Endothelial cell of umbilical vein (primary cell): Measurements from ENCODE around the gene COL9A1. TPM values are rescaled to one million over a fixed set of nuclear protein-coding genes. Genes with fewer than 3 reads are reported as not detected.

Experiments
- BruUV-seq: library from RNA; stranded (reverse); fragments of 400-500 nt; replicated peaks from 2 replicates; lab custom pipeline; 2021; lab: Mats Ljungman, UMichigan
- CTCF ChIA-PET: fragments of 300-600, 350-600 bp; sonication (Branson Sonifier 250); formaldehyde crosslinking; loops from one replicate; lab custom pipeline; 2021; ENCODE audit warnings: antibody characterized with exemption, inconsistent platforms; lab: Charles Lee
- POLR2A ChIA-PET: fragments of 300-600, 350-600 bp; sonication (Branson Sonifier 250); formaldehyde crosslinking; loops from one replicate; lab custom pipeline; 2021; ENCODE audit warnings: antibody characterized with exemption, inconsistent platforms; lab: Charles Lee
- DNase-seq: peaks from one replicate; pipeline ENCODE4 v3.0.0-alpha.2; 2011; ENCODE audit warnings: low read depth, low spot score
- FAIRE-seq: peaks from 2 replicates; lab custom pipeline; 2011; peaks lifted over from hg19 to GRCh38; lab: Jason Lieb, UNC
- H2AFZ ChIP-seq: 2 replicates; pipeline ENCODE4 v1.6.0; 2012; ENCODE audit warnings: low read depth, low read length, control low read depth, inconsistent platforms
- H3K27ac ChIP-seq: 2 replicates; pipeline ENCODE4 v1.5.1; 2011; ENCODE audit warnings: low read depth, mild to moderate bottlenecking, control low read depth, low read length, moderate library complexity; ENCODE audit not compliant: insufficient read depth
- H3K27me3 ChIP-seq, 2 experiments: 2 replicates each; pipeline versions ENCODE4 v1.6.0 to v1.6.1; 2011; ENCODE audit warnings: low read length in 2 of 2, mixed read lengths in 1 of 2; ENCODE audit not compliant: control insufficient read depth in 2 of 2, insufficient read depth in 2 of 2
- H3K36me3 ChIP-seq, 2 experiments: 2 replicates in 1 of 2; 3 replicates in 1 of 2; pipeline ENCODE4 v1.5.1; 2011; ENCODE audit warnings: low read length in 2 of 2, mild to moderate bottlenecking in 1 of 2, moderate library complexity in 1 of 2; ENCODE audit not compliant: control insufficient read depth in 2 of 2, insufficient read depth in 2 of 2; ENCODE audit errors: extremely low read depth in 1 of 2
- H3K4me1 ChIP-seq: 3 replicates; pipeline ENCODE4 v1.5.1; 2011; ENCODE audit warnings: mild to moderate bottlenecking, low read length; ENCODE audit not compliant: control insufficient read depth, insufficient read depth; ENCODE audit errors: extremely low read depth
- H3K4me2 ChIP-seq: 2 replicates; pipeline ENCODE4 v1.6.1; 2011; ENCODE audit warnings: low read length, control low read depth, mixed read lengths; ENCODE audit not compliant: insufficient read depth
- H3K4me3 ChIP-seq, 3 experiments: fragments of 200-600 bp in 1 of 3; sonication (generic), shearing (Covaris generic) in 1 of 3; replicated peaks in 1 of 3; 2 replicates each; pipeline ENCODE4 v1.5.1; 2011 to 2016; ENCODE audit warnings: control low read depth in 3 of 3, low read length in 3 of 3, mild to moderate bottlenecking in 2 of 3, inconsistent platforms in 1 of 3, low read depth in 1 of 3, moderate library complexity in 1 of 3; ENCODE audit not compliant: insufficient read depth in 1 of 3
- H3K79me2 ChIP-seq: 2 replicates; pipeline ENCODE4 v1.6.0; 2012; ENCODE audit warnings: low read length, inconsistent platforms; ENCODE audit not compliant: control insufficient read depth, insufficient read depth
- H3K9ac ChIP-seq: replicated peaks from 2 replicates; pipeline ENCODE3; 2011; ENCODE audit warnings: low read length, control low read depth; ENCODE audit not compliant: insufficient read depth; ENCODE audit errors: extremely low read depth
- H3K9me1 ChIP-seq: replicated peaks from 3 replicates; pipeline ENCODE4 v1.6.0; 2011; ENCODE audit warnings: mild to moderate bottlenecking, low read length; ENCODE audit not compliant: control insufficient read depth, insufficient read depth; ENCODE audit errors: extremely low read depth
- H3K9me3 ChIP-seq: replicated peaks from 2 replicates; pipeline ENCODE4 v1.5.1; 2012; ENCODE audit warnings: low read length, inconsistent platforms; ENCODE audit not compliant: control insufficient read depth, insufficient read depth
- H4K20me1 ChIP-seq: replicated peaks from 2 replicates; pipeline ENCODE3; 2011; ENCODE audit warnings: mild to moderate bottlenecking, low read length; ENCODE audit not compliant: control insufficient read depth, insufficient read depth; ENCODE audit errors: extremely low read depth
- CTCF ChIP-seq, 2 donors: IDR thresholded peaks; 1 replicate in 1 of 2; 2 replicates in 1 of 2; pipeline ENCODE4 v1.5.1; 2011; ENCODE audit warnings: low read length in 2 of 2, mild to moderate bottlenecking in 2 of 2, moderate library complexity in 2 of 2, control low read depth in 1 of 2, inconsistent platforms in 1 of 2, low read depth in 1 of 2; ENCODE audit not compliant: insufficient read depth in 1 of 2; ENCODE audit errors: extremely low read depth in 1 of 2
- EZH2 ChIP-seq: IDR thresholded peaks from 2 replicates; pipeline ENCODE4 v1.6.1; 2012; ENCODE audit warnings: borderline replicate concordance, low read depth, mild to moderate bottlenecking, moderate library complexity, low read length, inconsistent platforms; ENCODE audit not compliant: severe bottlenecking
- FOS ChIP-seq: IDR thresholded peaks from 2 replicates; pipeline ENCODE4 v1.6.1; 2011; ENCODE audit warnings: mild to moderate bottlenecking, low read length, moderate library complexity, borderline replicate concordance; ENCODE audit not compliant: insufficient read depth
- GATA2 ChIP-seq: IDR thresholded peaks from 2 replicates; pipeline ENCODE4 v1.7.0; 2011; ENCODE audit warnings: low read depth, mild to moderate bottlenecking, moderate library complexity, mixed read lengths, low read length; ENCODE audit not compliant: insufficient read length, insufficient read depth
- JUN ChIP-seq: IDR thresholded peaks from 2 replicates; pipeline ENCODE4 v1.6.1; 2011; ENCODE audit warnings: borderline replicate concordance, low read depth; ENCODE audit not compliant: insufficient read length, insufficient read depth
- MAX ChIP-seq: IDR thresholded peaks from 2 replicates; pipeline ENCODE4 v1.6.1; 2011; ENCODE audit not compliant: insufficient read depth, insufficient read length
- MYC ChIP-seq: IDR thresholded peaks from one replicate; pipeline ENCODE4 v1.6.1; 2011; ENCODE audit warnings: mild to moderate bottlenecking, low read depth, low read length
- POLR2A ChIP-seq: IDR thresholded peaks from 2 replicates; pipeline ENCODE4 v1.6.1; 2012; ENCODE audit warnings: low read depth, mild to moderate bottlenecking, control low read depth, low read length
- POLR2AphosphoS5 ChIP-seq: IDR thresholded peaks from 2 replicates; pipeline ENCODE4 v1.6.1; 2012; ENCODE audit warnings: low read depth, mild to moderate bottlenecking, control low read depth, low read length, moderate library complexity; ENCODE audit not compliant: insufficient read depth
- dilution Hi-C: fragments of 300-500 bp; cut with MboI; formaldehyde crosslinking; loops from one replicate; pipeline ENCODE4 v1.15.0; 2019; ENCODE audit warnings: low sequenced_read_pairs; ENCODE audit not compliant: extremely low pct_ligation_motif_present
- intact Hi-C: fragments of 100-400 bp; cut with micrococcal nuclease; formaldehyde crosslinking; loops from one replicate; pipeline ENCODE4 v1.10.0; 2022
- polyA plus RNA-seq, 4 experiments: library from polyadenylated mRNA; depleted of rRNA in 3 of 4; stranded (reverse) in 3 of 4; unstranded in 1 of 4; fragments of >200 nt; gene quantifications; 2 replicates each; pipeline versions ENCODE4 v1.2.1 to v1.2.3, GENCODE V29; 2011 to 2012; ENCODE audit warnings: missing spikeins in 1 of 4
- total RNA-seq: library from RNA; stranded (reverse); gene quantifications from 2 replicates; pipeline ENCODE4 v1.2.3, GENCODE V29; 2021

COL9A1 gene
- total and polyA plus RNA-seq, 2 donors (not counting 3 experiments of a cell fraction or from before 2014, with no cell fraction given), result not detected

GRCh38 chr6:70257768-70258273 lies 45.1 kb downstream of the COL9A1 start:
- Histone ChIP-seq H3K79me2 (no peaks in the 10 kb centered on the region), H3K9me1 (no peaks in the 10 kb centered on the region), H3K4me3 (no peak overlapping the region), H2AFZ (no peak overlapping the region), H3K36me3 (no peaks in the 10 kb centered on the region), H3K4me1 (no peaks in the 10 kb centered on the region), H4K20me1 (no peaks in the 10 kb centered on the region), H3K9ac (no peak overlapping the region), H3K27ac (no peak overlapping the region), H3K27me3 (no peaks in the 10 kb centered on the region), H3K9me3 (no peaks in the 10 kb centered on the region), H3K4me2 (no peak overlapping the region)
- dilution Hi-C loops, result no loop called here
- ChIA-PET POLR2A (no interaction called here), CTCF (no interaction called here)
- no peak for FAIRE-seq
- intact Hi-C loops, result no loop called here
- no peak for TF ChIP-seq POLR2A
- TF ChIP-seq MYC, result no peak
- TF ChIP-seq MAX, result no peak
- DNase-seq, result no peak
- BruUV-seq, result no TSS peak

GRCh38 chr6:70254784-70255183 lies 48.1 kb downstream of the COL9A1 start:
- Histone ChIP-seq H3K4me1 (no peaks in the 10 kb centered on the region), H2AFZ (no peak overlapping the region), H3K4me2 (no peak overlapping the region), H3K9ac (no peak overlapping the region), H3K36me3 (no peaks in the 10 kb centered on the region), H3K4me3 (no peak overlapping the region), H3K79me2 (no peaks in the 10 kb centered on the region), H3K9me1 (no peaks in the 10 kb centered on the region), H4K20me1 (no peaks in the 10 kb centered on the region), H3K27ac (no peak overlapping the region), H3K9me3 (no peaks in the 10 kb centered on the region), H3K27me3 (no peaks in the 10 kb centered on the region)
- dilution Hi-C loops (no loop called here), intact Hi-C loops (no loop called here)
- DNase-seq (no peak), FAIRE-seq (no peak)
- no TSS peak for BruUV-seq
- ChIA-PET POLR2A (no interaction called here), CTCF (no interaction called here)
- TF ChIP-seq JUN (no peak), MYC (no peak), EZH2 (no peak), CTCF (IDR thresholded peaks at IDR 0.05; ENCODE audit: extremely low read depth in 1 of 2, insufficient read depth in 1 of 2, low read depth in 1 of 2, low read length in 2 of 2) (no peak), FOS (no peak), POLR2AphosphoS5 (no peak), POLR2A (no peak), MAX (no peak), GATA2 (no peak)
